Suprapubic skin (tissue), 3 donors: ENCODE results near the gene MS4A7.

Experiments used
- POLR2A ChIP-seq, 2 donors: fragments of 450-650 bp; IDR thresholded peaks; one replicate each; pipeline ENCODE4 v1.6.1; 2017; ENCODE audit warnings: antibody characterized with exemption in 2 of 2, mild to moderate bottlenecking in 2 of 2, moderate library complexity in 2 of 2
- TF ChIP-seq, protein P1 (sequence below), 2 donors: fragments of 200-600 bp in 1 of 2; fragments of 450-650 bp in 1 of 2; sonication (generic) in 1 of 2; IDR thresholded peaks; one replicate each; pipeline ENCODE4 v1.5.1; 2016 to 2019; ENCODE audit warnings: antibody characterized with exemption in 2 of 2, mild to moderate bottlenecking in 1 of 2, moderate library complexity in 1 of 2

DNA sequence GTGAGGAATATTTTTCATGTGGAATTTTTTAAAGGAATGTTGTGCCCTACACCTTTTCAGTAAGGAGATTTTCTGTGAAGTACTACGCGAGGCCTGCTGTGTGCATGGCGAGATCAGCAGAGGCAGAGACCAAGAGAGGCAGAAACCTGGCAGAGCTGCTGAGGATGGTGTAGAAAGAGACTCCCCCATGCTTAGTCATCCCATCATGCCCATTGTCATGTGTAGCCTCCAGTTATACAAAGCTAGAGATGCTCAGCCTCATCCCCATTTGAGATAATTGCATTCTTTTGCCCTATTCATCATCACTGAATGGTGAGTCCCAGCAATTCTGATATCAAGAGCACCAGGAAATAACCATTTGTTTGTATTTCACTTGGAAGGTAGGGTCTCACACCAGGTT lies 3.0 kb upstream of the MS4A7 start:
- no peak for TF ChIP-seq POLR2A (IDR thresholded peaks at IDR 0.05)
- TF ChIP-seq, protein P1, sequence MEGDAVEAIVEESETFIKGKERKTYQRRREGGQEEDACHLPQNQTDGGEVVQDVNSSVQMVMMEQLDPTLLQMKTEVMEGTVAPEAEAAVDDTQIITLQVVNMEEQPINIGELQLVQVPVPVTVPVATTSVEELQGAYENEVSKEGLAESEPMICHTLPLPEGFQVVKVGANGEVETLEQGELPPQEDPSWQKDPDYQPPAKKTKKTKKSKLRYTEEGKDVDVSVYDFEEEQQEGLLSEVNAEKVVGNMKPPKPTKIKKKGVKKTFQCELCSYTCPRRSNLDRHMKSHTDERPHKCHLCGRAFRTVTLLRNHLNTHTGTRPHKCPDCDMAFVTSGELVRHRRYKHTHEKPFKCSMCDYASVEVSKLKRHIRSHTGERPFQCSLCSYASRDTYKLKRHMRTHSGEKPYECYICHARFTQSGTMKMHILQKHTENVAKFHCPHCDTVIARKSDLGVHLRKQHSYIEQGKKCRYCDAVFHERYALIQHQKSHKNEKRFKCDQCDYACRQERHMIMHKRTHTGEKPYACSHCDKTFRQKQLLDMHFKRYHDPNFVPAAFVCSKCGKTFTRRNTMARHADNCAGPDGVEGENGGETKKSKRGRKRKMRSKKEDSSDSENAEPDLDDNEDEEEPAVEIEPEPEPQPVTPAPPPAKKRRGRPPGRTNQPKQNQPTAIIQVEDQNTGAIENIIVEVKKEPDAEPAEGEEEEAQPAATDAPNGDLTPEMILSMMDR (IDR thresholded peaks at IDR 0.05) = no peak
